HG02678 (cell line): Measurements from ENCODE around the gene HYLS1.
"Not testable (repeated sequence)": the region's sequence is repeated elsewhere in the genome, so short reads cannot be mapped to it uniquely, and the experiment has no call there.

Experiments
- ATAC-seq: cut with Tn5 transposase; IDR thresholded peaks from one replicate; pipeline ENCODE4 v1.9.1; 2021; ENCODE audit warnings: mild to moderate bottlenecking, moderate library complexity; ENCODE audit not compliant: unreplicated experiment

The HYLS1 gene

GRCh38 chr11:125902927-125903710 lies 15.7 kb downstream of the HYLS1 start, which contains the start of gene PUS3:
Gene PUS3 (minus strand): TSS chr11:125903206. CDS start chr11:125896284, 6,922 bp downstream.
- ATAC-seq = peak; percentile 98

- no peak for ATAC-seq
Observed at GRCh38 chr11:125903711-125904659, 16.5 kb downstream of the HYLS1 start, which contains the start of gene DDX25. Gene DDX25 (plus strand): TSS chr11:125904508. CDS start chr11:125904518, 10 bp downstream.

GRCh38 chr11:125904678-125905077 lies 17.2 kb downstream of the HYLS1 start:
- no peak for ATAC-seq

- no peak for ATAC-seq
Observed at GRCh38 chr11:125910226-125910849, 22.9 kb downstream of the HYLS1 start.

GRCh38 chr11:125914601-125915000 lies 27.1 kb downstream of the HYLS1 start:
- not testable (repeated sequence) for ATAC-seq

- ATAC-seq = no peak
Observed at GRCh38 chr11:125916683-125917347, 29.3 kb downstream of the HYLS1 start.

GRCh38 chr11:125918140-125918840 lies 30.8 kb downstream of the HYLS1 start:
- ATAC-seq = no peak

- ATAC-seq = no peak
Observed at GRCh38 chr11:125921042-125921441, 33.6 kb downstream of the HYLS1 start.

- ATAC-seq = no peak
Observed at GRCh38 chr11:125922156-125922555, 34.7 kb downstream of the HYLS1 start.

GRCh38 chr11:125923012-125923579 lies 35.6 kb downstream of the HYLS1 start:
- peak; percentile 63 for ATAC-seq

GRCh38 chr11:125923633-125924032 lies 36.2 kb downstream of the HYLS1 start:
- no peak for ATAC-seq

- no peak for ATAC-seq
Observed at GRCh38 chr11:125924384-125925007, 37.0 kb downstream of the HYLS1 start.

GRCh38 chr11:125925247-125925740 lies 37.8 kb downstream of the HYLS1 start:
- ATAC-seq = no peak

GRCh38 chr11:125925804-125926203 lies 38.3 kb downstream of the HYLS1 start:
- no peak for ATAC-seq

GRCh38 chr11:125926682-125927081 lies 39.2 kb downstream of the HYLS1 start:
- ATAC-seq = no peak

- ATAC-seq = no peak
Observed at GRCh38 chr11:125929445-125930075, 42.1 kb downstream of the HYLS1 start.

GRCh38 chr11:125930076-125930450 lies 42.6 kb downstream of the HYLS1 start:
- ATAC-seq = no peak

GRCh38 chr11:125931116-125931515 lies 43.6 kb downstream of the HYLS1 start:
- no peak for ATAC-seq
